ENCODE results near the gene PSD2.

The PSD2 gene

GRCh38 chr5:139763930-139764791 is 31.4 kb upstream of the PSD2 start:
- DNase-seq = no peak

- DNase-seq = no peak
Observed at GRCh38 chr5:139764886-139765408, 30.7 kb upstream of the PSD2 start.

GRCh38 chr5:139765409-139766217 is 30.0 kb upstream of the PSD2 start:
- peak; percentile 41 for DNase-seq

GRCh38 chr5:139767960-139768359 is 27.6 kb upstream of the PSD2 start:
- no peak for DNase-seq

GRCh38 chr5:139768807-139769465 is 26.7 kb upstream of the PSD2 start:
- DNase-seq = no peak

- DNase-seq = no peak
Observed at GRCh38 chr5:139769477-139769876, 26.1 kb upstream of the PSD2 start.

- DNase-seq = no peak
Observed at GRCh38 chr5:139770722-139771121, 24.9 kb upstream of the PSD2 start.

- DNase-seq = no peak
Observed at GRCh38 chr5:139772089-139772791, 23.4 kb upstream of the PSD2 start.

- DNase-seq = no peak
Observed at GRCh38 chr5:139772927-139773690, 22.5 kb upstream of the PSD2 start.

- DNase-seq = no peak
Observed at GRCh38 chr5:139774980-139775661, 20.5 kb upstream of the PSD2 start.

- no peak for DNase-seq
Observed at GRCh38 chr5:139775872-139776271, 19.7 kb upstream of the PSD2 start.

GRCh38 chr5:139776861-139777260 is 18.7 kb upstream of the PSD2 start:
- no peak for DNase-seq

GRCh38 chr5:139783436-139783965 is 12.1 kb upstream of the PSD2 start:
- no peak for DNase-seq

- DNase-seq = no peak
Observed at GRCh38 chr5:139784488-139784887, 11.1 kb upstream of the PSD2 start.

- no peak for DNase-seq
Observed at GRCh38 chr5:139787257-139787567, 8.4 kb upstream of the PSD2 start.

GRCh38 chr5:139787568-139788293 is 7.9 kb upstream of the PSD2 start:
- DNase-seq = peak; percentile 55

GRCh38 chr5:139788294-139788910 is 7.2 kb upstream of the PSD2 start:
- no peak for DNase-seq

GRCh38 chr5:139789116-139789844 is 6.3 kb upstream of the PSD2 start:
- DNase-seq = no peak

- DNase-seq = no peak
Observed at GRCh38 chr5:139789845-139790189, 5.8 kb upstream of the PSD2 start.
